SK-N-SH treated with all-trans-retinoic acid at 6 μM for 48 hours (cell line): Measurements from ENCODE around the gene SLC35F3.

Experiments used
- ATAC-seq: fragments of 200-7000 bp; cut with Tn5 transposase; 3 replicates; pipeline ENCODE4 v1.9.1; 2020; ENCODE audit warnings: mild to moderate bottlenecking, moderate library complexity
- ARNTL ChIP-seq: fragments of 450-650 bp; formaldehyde crosslinking; IDR thresholded peaks from 2 replicates; pipeline ENCODE4 v1.5.0; 2020; ENCODE audit warnings: low read depth, mild to moderate bottlenecking, moderate library complexity, borderline replicate concordance
- BACH2 ChIP-seq: fragments of 250-450 bp; sonication (Bioruptor Pico); IDR thresholded peaks from 2 replicates; pipeline ENCODE4 v1.9.0; 2021; ENCODE audit warnings: mild to moderate bottlenecking, borderline replicate concordance
- CSDC2 ChIP-seq: fragments of 250-450 bp; sonication (Bioruptor Pico); IDR thresholded peaks from 2 replicates; pipeline ENCODE4 v1.5.0; 2020; ENCODE audit warnings: mild to moderate bottlenecking, moderate library complexity
- CSRNP3 ChIP-seq: fragments of 250-450 bp; sonication (Bioruptor Pico); IDR thresholded peaks from 2 replicates; pipeline ENCODE4 v1.5.1; 2021; ENCODE audit warnings: mild to moderate bottlenecking, moderate library complexity
- ESRRG ChIP-seq: fragments of 250-450 bp; sonication (Bioruptor Pico); IDR thresholded peaks from 2 replicates; pipeline ENCODE4 v1.6.1; 2021; ENCODE audit warnings: mild to moderate bottlenecking
- GLIS3 ChIP-seq: fragments of 250-450 bp; sonication (Bioruptor Pico); IDR thresholded peaks from 2 replicates; pipeline ENCODE4 v1.5.0; 2020; ENCODE audit warnings: mild to moderate bottlenecking, moderate library complexity
- ISL1 ChIP-seq: fragments of 250-450 bp; sonication (Bioruptor Pico); IDR thresholded peaks from 2 replicates; pipeline ENCODE4 v2.1.2; 2022; ENCODE audit warnings: mild to moderate bottlenecking, moderate library complexity
- OSR1 ChIP-seq: fragments of 250-450 bp; sonication (Bioruptor Pico); IDR thresholded peaks from 2 replicates; pipeline ENCODE4 v1.8.0; 2022; ENCODE audit warnings: moderate library complexity, mild to moderate bottlenecking, inconsistent platforms
- PATZ1 ChIP-seq: fragments of 250-450 bp; sonication (Bioruptor Pico); IDR thresholded peaks from 2 replicates; pipeline ENCODE4 v1.8.0; 2020; ENCODE audit warnings: mild to moderate bottlenecking, moderate library complexity, borderline replicate concordance
- POU6F1 ChIP-seq: fragments of 250-450 bp; sonication (Bioruptor Pico); IDR thresholded peaks from 2 replicates; pipeline ENCODE4 v1.8.0; 2021; ENCODE audit warnings: low read depth, mild to moderate bottlenecking, moderate library complexity, borderline replicate concordance
- PPARA ChIP-seq: fragments of 250-450 bp; sonication (Bioruptor Pico); IDR thresholded peaks from 2 replicates; pipeline ENCODE4 v1.5.0; 2020; ENCODE audit warnings: mild to moderate bottlenecking, borderline replicate concordance
- RARB ChIP-seq: fragments of 250-450 bp; sonication (Bioruptor Pico); IDR thresholded peaks from 2 replicates; pipeline ENCODE4 v1.8.0; 2021; ENCODE audit warnings: mild to moderate bottlenecking, moderate library complexity
- SNAI2 ChIP-seq: fragments of 250-450 bp; sonication (Bioruptor Pico); IDR thresholded peaks from 2 replicates; pipeline ENCODE4 v1.5.0; 2020; ENCODE audit warnings: mild to moderate bottlenecking, moderate library complexity
- TCF4 ChIP-seq: fragments of 250-450 bp; sonication (Bioruptor Pico); IDR thresholded peaks from 2 replicates; pipeline ENCODE4 v1.8.0; 2021; ENCODE audit warnings: mild to moderate bottlenecking, moderate library complexity, borderline replicate concordance
- TOX ChIP-seq: fragments of 250-450 bp; sonication (Bioruptor Pico); IDR thresholded peaks from 2 replicates; pipeline ENCODE4 v1.8.0; 2021; ENCODE audit warnings: mild to moderate bottlenecking, moderate library complexity, borderline replicate concordance
- TSHZ2 ChIP-seq: fragments of 250-450 bp; sonication (Bioruptor Pico); IDR thresholded peaks from 2 replicates; pipeline ENCODE4 v1.5.0; 2020; ENCODE audit warnings: mild to moderate bottlenecking, moderate library complexity
- ZC3H10 ChIP-seq: fragments of 250-450 bp; sonication (Bioruptor Pico); IDR thresholded peaks from 2 replicates; pipeline ENCODE4 v1.5.1; 2021; ENCODE audit warnings: mild to moderate bottlenecking, moderate library complexity
- ZFP3 ChIP-seq: fragments of 250-450 bp; sonication (Bioruptor Pico); IDR thresholded peaks from 2 replicates; pipeline ENCODE4 v1.5.0; 2020; ENCODE audit warnings: mild to moderate bottlenecking, moderate library complexity
- ZFP30 ChIP-seq: fragments of 450-650 bp; formaldehyde crosslinking; IDR thresholded peaks from 2 replicates; pipeline ENCODE4 v1.5.0; 2022; ENCODE audit warnings: mild to moderate bottlenecking, moderate library complexity
- ZNF565 ChIP-seq: fragments of 450-650 bp; formaldehyde crosslinking; conservative IDR thresholded peaks from 2 replicates; pipeline ENCODE4 v1.5.0; 2020; ENCODE audit warnings: low read depth, mild to moderate bottlenecking, moderate library complexity
- ZNF70 ChIP-seq: fragments of 450-650 bp; formaldehyde crosslinking; IDR thresholded peaks from 2 replicates; pipeline ENCODE4 v1.5.0; 2020; ENCODE audit warnings: mild to moderate bottlenecking, moderate library complexity
- ZNF8 ChIP-seq: fragments of 450-650 bp; formaldehyde crosslinking; IDR thresholded peaks from 2 replicates; pipeline ENCODE4 v1.5.0; 2020; ENCODE audit warnings: mild to moderate bottlenecking, moderate library complexity
- TF ChIP-seq, protein P1 (sequence below): fragments of 250-450 bp; sonication (Bioruptor Pico); IDR thresholded peaks from 2 replicates; pipeline ENCODE4 v1.5.1; 2020; ENCODE audit warnings: low read depth, mild to moderate bottlenecking, moderate library complexity

SLC35F3 gene

GRCh38 chr1:234321231-234321630 lies 416.8 kb downstream of the SLC35F3 start:
- ATAC-seq, result no peak

DNA sequence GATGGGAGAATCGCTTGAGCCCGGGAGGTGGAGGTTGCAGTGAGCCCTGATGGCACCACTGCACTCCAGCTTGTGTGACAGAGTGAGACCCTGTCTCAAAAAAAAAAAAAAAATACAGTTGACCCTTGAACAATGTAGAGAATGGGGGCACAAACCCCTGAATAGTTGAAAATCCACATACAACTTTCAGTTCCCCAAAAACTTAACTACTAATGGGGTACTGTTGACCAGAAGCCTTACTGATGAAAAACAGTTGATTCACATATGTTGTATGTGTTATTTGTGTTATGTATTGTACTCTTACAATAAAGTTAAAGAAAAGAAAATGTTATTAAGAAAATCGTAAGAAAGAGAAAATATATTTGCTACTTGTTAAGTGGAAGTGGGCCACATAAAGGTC lies 417.6 kb downstream of the SLC35F3 start:
- no peak for ATAC-seq
- TF ChIP-seq PPARA (CRISPR knock-in tag), result no peak
- no peak for TF ChIP-seq ZFP3 (CRISPR knock-in tag)
- TF ChIP-seq ISL1 (CRISPR knock-in tag), result no peak
- no peak for TF ChIP-seq BACH2 (CRISPR knock-in tag)
- TF ChIP-seq SNAI2 (CRISPR knock-in tag), result no peak
- TF ChIP-seq OSR1 (CRISPR knock-in tag), result no peak
- TF ChIP-seq POU6F1 (CRISPR knock-in tag), result no peak
- no peak for TF ChIP-seq PATZ1 (CRISPR knock-in tag)
- no peak for TF ChIP-seq ZC3H10 (CRISPR knock-in tag)
- TF ChIP-seq ESRRG (CRISPR knock-in tag), result no peak
- TF ChIP-seq ZNF70 (CRISPR knock-in tag), result no peak
- TF ChIP-seq CSDC2 (CRISPR knock-in tag), result no peak
- no peak for TF ChIP-seq TOX
- no peak for TF ChIP-seq TCF4 (CRISPR knock-in tag)
- no peak for TF ChIP-seq GLIS3 (CRISPR knock-in tag)
- no peak for TF ChIP-seq ZNF8 (CRISPR knock-in tag)

More at GRCh38 chr1:234321231-234321630, 416.8 kb downstream of the SLC35F3 start:
- TF ChIP-seq SNAI2 (CRISPR knock-in tag), result no peak
- TF ChIP-seq, protein P1, sequence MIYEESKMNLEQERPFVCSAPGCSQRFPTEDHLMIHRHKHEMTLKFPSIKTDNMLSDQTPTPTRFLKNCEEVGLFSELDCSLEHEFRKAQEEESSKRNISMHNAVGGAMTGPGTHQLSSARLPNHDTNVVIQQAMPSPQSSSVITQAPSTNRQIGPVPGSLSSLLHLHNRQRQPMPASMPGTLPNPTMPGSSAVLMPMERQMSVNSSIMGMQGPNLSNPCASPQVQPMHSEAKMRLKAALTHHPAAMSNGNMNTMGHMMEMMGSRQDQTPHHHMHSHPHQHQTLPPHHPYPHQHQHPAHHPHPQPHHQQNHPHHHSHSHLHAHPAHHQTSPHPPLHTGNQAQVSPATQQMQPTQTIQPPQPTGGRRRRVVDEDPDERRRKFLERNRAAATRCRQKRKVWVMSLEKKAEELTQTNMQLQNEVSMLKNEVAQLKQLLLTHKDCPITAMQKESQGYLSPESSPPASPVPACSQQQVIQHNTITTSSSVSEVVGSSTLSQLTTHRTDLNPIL, result no peak
- TF ChIP-seq RARB (CRISPR knock-in tag), result no peak
- no peak for TF ChIP-seq TSHZ2 (CRISPR knock-in tag)
- no peak for TF ChIP-seq ZNF70 (CRISPR knock-in tag)
- no peak for TF ChIP-seq ZFP3 (CRISPR knock-in tag)
- TF ChIP-seq OSR1 (CRISPR knock-in tag), result no peak
- no peak for TF ChIP-seq GLIS3 (CRISPR knock-in tag)
- TF ChIP-seq ISL1 (CRISPR knock-in tag), result no peak
- TF ChIP-seq ESRRG (CRISPR knock-in tag), result no peak
- TF ChIP-seq ZFP30 (CRISPR knock-in tag), result no peak
- TF ChIP-seq ZNF565, result no peak
- TF ChIP-seq, all 23 proteins: peak for 0

GRCh38 chr1:234322979-234323378 lies 418.5 kb downstream of the SLC35F3 start:
- ATAC-seq, result peak; percentile 66
- no peak for TF ChIP-seq ARNTL (CRISPR knock-in tag)
- TF ChIP-seq CSRNP3 (CRISPR knock-in tag), result no peak
